Measurements from ENCODE around the gene ABL1. TPM values are rescaled to one million over a fixed set of nuclear protein-coding genes. Genes with fewer than 3 reads are reported as not detected.

Gene ABL1
- polyA plus RNA-seq, 1 of the 3 experiments (the other 2 are of a cell fraction): 24.6 TPM

DNA sequence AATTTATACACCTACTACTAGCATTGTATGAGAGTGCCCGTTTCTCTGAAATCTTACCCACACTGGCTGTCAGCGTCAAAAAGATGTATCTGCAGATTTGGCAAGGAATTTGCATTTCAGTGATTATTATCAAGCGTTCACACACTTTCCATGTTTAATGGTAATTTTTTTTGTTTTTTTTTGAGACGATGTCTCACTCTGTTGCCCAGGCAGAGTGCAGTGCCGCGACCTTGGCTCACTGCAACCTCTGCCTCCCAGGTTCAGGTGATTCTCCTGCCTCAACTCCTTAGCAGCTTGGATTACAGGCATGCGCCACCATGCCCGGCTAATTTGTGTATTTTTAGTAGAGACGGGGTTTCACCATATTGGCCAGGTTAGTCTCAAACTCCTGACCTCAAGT, 14.3 kb downstream of the ABL1 start (continued):
- TF ChIP-seq, protein P1, sequence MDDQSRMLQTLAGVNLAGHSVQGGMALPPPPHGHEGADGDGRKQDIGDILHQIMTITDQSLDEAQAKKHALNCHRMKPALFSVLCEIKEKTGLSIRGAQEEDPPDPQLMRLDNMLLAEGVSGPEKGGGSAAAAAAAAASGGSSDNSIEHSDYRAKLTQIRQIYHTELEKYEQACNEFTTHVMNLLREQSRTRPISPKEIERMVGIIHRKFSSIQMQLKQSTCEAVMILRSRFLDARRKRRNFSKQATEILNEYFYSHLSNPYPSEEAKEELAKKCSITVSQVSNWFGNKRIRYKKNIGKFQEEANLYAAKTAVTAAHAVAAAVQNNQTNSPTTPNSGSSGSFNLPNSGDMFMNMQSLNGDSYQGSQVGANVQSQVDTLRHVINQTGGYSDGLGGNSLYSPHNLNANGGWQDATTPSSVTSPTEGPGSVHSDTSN (IDR thresholded peaks at IDR 0.05): no peak
- no peak for TF ChIP-seq TAF1 (IDR thresholded peaks at IDR 0.05; ENCODE audit: borderline replicate concordance, low read depth, low read length)
- TF ChIP-seq FOXJ3 (CRISPR knock-in tag; IDR thresholded peaks at IDR 0.05): no peak
- no peak for TF ChIP-seq EZH2phosphoT487 (IDR thresholded peaks at IDR 0.05; ENCODE audit: borderline replicate concordance, low read depth)
- no peak for TF ChIP-seq FOSL2 (IDR thresholded peaks at IDR 0.05; ENCODE audit: borderline replicate concordance, low read depth)
- TF ChIP-seq SMC3 (IDR thresholded peaks at IDR 0.05; ENCODE audit: low read depth, low read length): no peak
- TF ChIP-seq, protein P2, sequence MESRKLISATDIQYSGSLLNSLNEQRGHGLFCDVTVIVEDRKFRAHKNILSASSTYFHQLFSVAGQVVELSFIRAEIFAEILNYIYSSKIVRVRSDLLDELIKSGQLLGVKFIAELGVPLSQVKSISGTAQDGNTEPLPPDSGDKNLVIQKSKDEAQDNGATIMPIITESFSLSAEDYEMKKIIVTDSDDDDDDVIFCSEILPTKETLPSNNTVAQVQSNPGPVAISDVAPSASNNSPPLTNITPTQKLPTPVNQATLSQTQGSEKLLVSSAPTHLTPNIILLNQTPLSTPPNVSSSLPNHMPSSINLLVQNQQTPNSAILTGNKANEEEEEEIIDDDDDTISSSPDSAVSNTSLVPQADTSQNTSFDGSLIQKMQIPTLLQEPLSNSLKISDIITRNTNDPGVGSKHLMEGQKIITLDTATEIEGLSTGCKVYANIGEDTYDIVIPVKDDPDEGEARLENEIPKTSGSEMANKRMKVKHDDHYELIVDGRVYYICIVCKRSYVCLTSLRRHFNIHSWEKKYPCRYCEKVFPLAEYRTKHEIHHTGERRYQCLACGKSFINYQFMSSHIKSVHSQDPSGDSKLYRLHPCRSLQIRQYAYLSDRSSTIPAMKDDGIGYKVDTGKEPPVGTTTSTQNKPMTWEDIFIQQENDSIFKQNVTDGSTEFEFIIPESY (IDR thresholded peaks at IDR 0.05; ENCODE audit: borderline replicate concordance, low read depth): no peak
- TF ChIP-seq, protein P3, sequence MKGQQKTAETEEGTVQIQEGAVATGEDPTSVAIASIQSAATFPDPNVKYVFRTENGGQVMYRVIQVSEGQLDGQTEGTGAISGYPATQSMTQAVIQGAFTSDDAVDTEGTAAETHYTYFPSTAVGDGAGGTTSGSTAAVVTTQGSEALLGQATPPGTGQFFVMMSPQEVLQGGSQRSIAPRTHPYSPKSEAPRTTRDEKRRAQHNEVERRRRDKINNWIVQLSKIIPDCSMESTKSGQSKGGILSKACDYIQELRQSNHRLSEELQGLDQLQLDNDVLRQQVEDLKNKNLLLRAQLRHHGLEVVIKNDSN (IDR thresholded peaks at IDR 0.05; ENCODE audit: borderline replicate concordance, low read depth): no peak
- no peak for TF ChIP-seq GATA2 (CRISPR knock-in tag; IDR thresholded peaks at IDR 0.05)
- TF ChIP-seq SIN3A (IDR thresholded peaks at IDR 0.05; ENCODE audit: borderline replicate concordance, low read depth, low read length): no peak
- no peak for TF ChIP-seq RFX5 (IDR thresholded peaks at IDR 0.05; ENCODE audit: low read length)
- no peak for TF ChIP-seq GABPA (IDR thresholded peaks at IDR 0.05; ENCODE audit: low read depth)
- no peak for TF ChIP-seq MEF2A (IDR thresholded peaks at IDR 0.05; ENCODE audit: borderline replicate concordance, low read depth)
- TF ChIP-seq FOXM1 (IDR thresholded peaks at IDR 0.05; ENCODE audit: low read depth): no peak

DNA sequence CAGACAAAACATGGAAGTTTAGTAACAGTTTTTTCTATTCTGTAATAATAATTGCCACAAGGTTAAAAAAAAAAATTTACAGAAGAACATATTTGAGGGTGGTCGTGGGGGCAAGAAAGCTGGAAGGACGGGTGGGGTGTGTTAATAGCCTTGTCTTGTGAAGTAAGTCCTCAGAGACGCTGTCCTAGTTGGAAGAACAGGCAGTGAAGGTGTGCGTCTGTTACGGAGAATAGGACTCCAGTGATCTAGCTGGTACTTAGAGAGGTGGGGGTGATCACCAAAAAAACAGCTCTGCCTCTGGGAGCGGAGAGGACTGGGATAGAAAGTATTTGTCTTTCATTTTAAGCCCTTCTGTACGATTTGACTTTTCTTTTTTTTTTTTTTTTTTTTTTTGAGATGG, 17.7 kb downstream of the ABL1 start:
- no peak overlapping the region for H3K4me3 ChIP-seq (ENCODE audit: low read depth in 2 of 2, low read length in 1 of 2)
- DNase-seq: no peak
- peaks cover 33% of the 10 kb centered on the region for H4K20me1 ChIP-seq (ENCODE audit: insufficient read depth)
- ChIA-PET POLR2A (no interaction called here), CTCF (interaction anchor here (0.7 to 7.5 kb wide), 3 partner anchors 12 to 81 kb away, joined by 3 to 86 read pairs (median 7); no protein-coding TSS in a partner anchor)
- WGBS (ENCODE audit: low lambda C conversion rate): 98% methylated on average over 7 of the region's 7 CpGs
- no peaks in the 10 kb centered on the region for H3K9me2 ChIP-seq
- H2AFZ ChIP-seq (ENCODE audit: low read depth): no peak overlapping the region
- no peak overlapping the region for H3K27ac ChIP-seq (ENCODE audit: low read depth in 2 of 2, low read length in 1 of 2)
- no peak overlapping the region for H3K9ac ChIP-seq
- no peaks in the 10 kb centered on the region for H3K27me3 ChIP-seq (ENCODE audit: insufficient read depth)
- peaks cover 97% of the 10 kb centered on the region for H3K79me2 ChIP-seq (ENCODE audit: insufficient read depth)
- TF ChIP-seq EZH2phosphoT487 (IDR thresholded peaks at IDR 0.05; ENCODE audit: borderline replicate concordance, low read depth) (no peak), FOXJ3 (CRISPR knock-in tag; IDR thresholded peaks at IDR 0.05) (no peak), TAF1 (IDR thresholded peaks at IDR 0.05; ENCODE audit: borderline replicate concordance, low read depth, low read length) (no peak), EP300 (IDR thresholded peaks at IDR 0.05; ENCODE audit: borderline replicate concordance in 1 of 2, low read depth in 1 of 2, low read length in 1 of 2) (no peak), NRF1 (IDR thresholded peaks at IDR 0.05; ENCODE audit: low read depth, low read length) (no peak), ELF1 (IDR thresholded peaks at IDR 0.05) (no peak), FOSL2 (IDR thresholded peaks at IDR 0.05; ENCODE audit: borderline replicate concordance, low read depth) (no peak)
- TF ChIP-seq, protein P4, sequence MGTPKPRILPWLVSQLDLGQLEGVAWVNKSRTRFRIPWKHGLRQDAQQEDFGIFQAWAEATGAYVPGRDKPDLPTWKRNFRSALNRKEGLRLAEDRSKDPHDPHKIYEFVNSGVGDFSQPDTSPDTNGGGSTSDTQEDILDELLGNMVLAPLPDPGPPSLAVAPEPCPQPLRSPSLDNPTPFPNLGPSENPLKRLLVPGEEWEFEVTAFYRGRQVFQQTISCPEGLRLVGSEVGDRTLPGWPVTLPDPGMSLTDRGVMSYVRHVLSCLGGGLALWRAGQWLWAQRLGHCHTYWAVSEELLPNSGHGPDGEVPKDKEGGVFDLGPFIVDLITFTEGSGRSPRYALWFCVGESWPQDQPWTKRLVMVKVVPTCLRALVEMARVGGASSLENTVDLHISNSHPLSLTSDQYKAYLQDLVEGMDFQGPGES (IDR thresholded peaks at IDR 0.05; ENCODE audit: low read depth, low read length): no peak
- no peaks in the 10 kb centered on the region for H3K9me3 ChIP-seq
- H3K4me2 ChIP-seq: no peak overlapping the region
- H3K36me3 ChIP-seq (replicated peaks in 1 of 2; ENCODE audit: control insufficient read depth in 1 of 2, insufficient read depth in 2 of 2, low read length in 1 of 2): peaks cover 29 to 31% of the 10 kb centered on the region in 2 experiments
- H3F3A ChIP-seq (replicated peaks; ENCODE audit: insufficient read depth): peaks cover 45% of the 10 kb centered on the region
- peaks cover 3 to 27% of the 10 kb centered on the region in 2 experiments; a peak in 3 of 4 replicates for H3K4me1 ChIP-seq (ENCODE audit: control insufficient read depth in 1 of 2, insufficient read depth in 2 of 2, low read depth in 1 of 2, low read length in 1 of 2)

Data from SK-N-SH (cell line).